NCI-H1417 treated with DMSO at 0.1 percent for 48 hours (cell line): ENCODE measurements around the gene PXYLP1.
"Not testable (repeated sequence)": the region's sequence is repeated elsewhere in the genome, so short reads cannot be mapped to it uniquely, and the experiment has no call there.

Experiments
- DNase-seq: peaks from one replicate; lab custom pipeline; 2025; lab: John Stamatoyannopoulos, UW

The PXYLP1 gene

GRCh38 chr3:141300426-141300825 is 68.8 kb downstream of the PXYLP1 start:
- not testable (repeated sequence) for DNase-seq

DNA sequence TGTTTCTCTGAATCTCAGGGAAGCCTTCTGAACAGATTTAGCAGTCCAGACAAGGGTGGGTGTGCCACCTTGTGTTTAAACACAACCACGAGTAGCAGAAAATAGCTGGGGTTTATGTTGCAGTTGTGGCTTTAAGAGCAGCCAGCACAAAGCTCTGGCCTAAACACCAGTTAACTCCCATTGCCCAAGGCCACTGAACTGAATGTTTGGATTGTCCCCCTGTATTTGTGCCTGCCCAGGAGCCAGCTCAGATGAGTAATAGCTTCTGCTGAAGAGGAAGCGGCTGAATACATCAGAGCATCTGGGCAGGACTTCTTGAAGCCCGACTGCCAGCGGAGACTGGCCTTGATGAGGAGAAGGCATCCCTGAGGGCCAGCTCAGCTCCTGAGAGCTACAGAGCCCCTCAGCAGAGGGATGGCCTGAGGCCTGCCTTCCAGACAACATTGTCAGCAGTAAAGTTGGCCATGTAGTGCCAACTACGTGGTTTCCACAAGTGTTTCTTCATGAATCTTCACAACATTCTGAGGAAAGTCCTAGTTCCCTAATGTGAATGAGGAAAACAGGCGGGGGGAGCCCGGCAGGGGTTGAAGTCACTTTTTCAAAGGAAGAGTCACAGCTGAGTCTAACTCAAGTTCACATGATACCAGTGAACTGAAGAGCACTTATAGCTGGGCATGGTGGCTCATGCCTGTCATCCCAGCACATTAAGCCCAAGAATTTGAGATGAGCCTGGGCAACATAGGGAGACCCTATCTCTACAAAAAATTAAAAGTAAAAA is 70.9 kb downstream of the PXYLP1 start:
- no peak for DNase-seq

DNA sequence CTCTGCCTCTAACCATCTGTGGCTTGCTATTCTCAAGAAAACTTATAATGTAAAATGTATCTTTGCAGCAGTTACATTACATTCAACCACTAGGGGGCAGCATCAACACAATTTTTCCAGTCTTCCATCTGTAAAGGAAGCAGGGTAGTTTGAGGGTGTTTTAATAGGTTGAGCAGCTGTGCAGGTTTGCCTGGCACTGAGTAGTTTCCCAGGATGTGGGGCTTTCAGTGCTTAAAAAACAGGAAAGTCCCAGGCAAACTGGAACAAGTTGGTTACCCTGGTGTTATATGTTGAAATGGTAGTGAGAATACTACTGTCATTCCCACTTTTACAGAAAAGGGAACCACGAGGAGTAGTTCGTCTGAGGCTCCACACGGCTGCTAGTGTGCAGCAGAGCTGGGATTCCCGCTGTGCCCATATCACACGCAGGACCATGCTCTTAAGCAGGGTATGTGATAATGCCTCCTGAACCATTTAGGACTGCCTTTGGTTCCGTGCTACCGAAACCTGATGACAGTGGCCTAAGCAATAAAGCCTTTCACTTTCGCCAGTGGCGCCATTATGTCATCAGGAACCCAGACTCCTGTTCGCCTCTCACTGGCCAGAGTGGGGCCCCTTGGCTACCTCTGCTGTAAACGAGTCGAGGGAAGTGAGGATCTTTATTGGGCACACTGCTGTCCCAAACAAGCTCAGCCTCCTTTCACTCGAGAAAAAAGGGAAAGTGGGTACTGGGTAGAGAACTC is 72.0 kb downstream of the PXYLP1 start:
- peak; percentile 40 for DNase-seq

GRCh38 chr3:141305436-141305835 is 73.8 kb downstream of the PXYLP1 start:
- DNase-seq, result no peak

DNA sequence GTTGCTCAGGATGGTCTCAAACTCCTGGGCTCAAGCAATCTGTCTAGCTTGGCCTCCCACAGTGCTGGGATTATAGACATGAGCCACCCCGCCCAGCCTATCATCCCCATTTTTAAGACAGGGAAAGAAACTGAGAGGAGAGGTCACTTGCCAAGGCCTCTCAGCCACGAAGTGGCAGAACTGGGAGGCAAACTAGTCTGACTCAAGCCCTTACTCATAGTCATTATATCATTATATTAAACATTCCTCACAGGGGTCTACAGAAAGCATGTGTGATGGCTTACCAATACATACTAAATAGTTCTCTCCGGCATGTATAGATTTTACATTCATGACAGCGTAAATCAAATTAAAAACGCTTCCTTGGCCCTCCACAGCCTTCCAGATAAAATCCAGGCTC is 74.7 kb downstream of the PXYLP1 start:
- no peak for DNase-seq

- DNase-seq, result no peak
These were observed 75.3 kb downstream of the PXYLP1 start for GRCh38 chr3:141306922-141307321.

- no peak for DNase-seq
These were observed 75.9 kb downstream of the PXYLP1 start for GRCh38 chr3:141307351-141308059.

- no peak for DNase-seq
These were observed 77.1 kb downstream of the PXYLP1 start for GRCh38 chr3:141308588-141309218.

- no peak for DNase-seq
These were observed 79.5 kb downstream of the PXYLP1 start for GRCh38 chr3:141311170-141311495.

- peak; percentile 89 for DNase-seq
These were observed 80.1 kb downstream of the PXYLP1 start for GRCh38 chr3:141311496-141312353.

GRCh38 chr3:141312354-141313092 is 80.9 kb downstream of the PXYLP1 start:
- DNase-seq, result no peak

DNA sequence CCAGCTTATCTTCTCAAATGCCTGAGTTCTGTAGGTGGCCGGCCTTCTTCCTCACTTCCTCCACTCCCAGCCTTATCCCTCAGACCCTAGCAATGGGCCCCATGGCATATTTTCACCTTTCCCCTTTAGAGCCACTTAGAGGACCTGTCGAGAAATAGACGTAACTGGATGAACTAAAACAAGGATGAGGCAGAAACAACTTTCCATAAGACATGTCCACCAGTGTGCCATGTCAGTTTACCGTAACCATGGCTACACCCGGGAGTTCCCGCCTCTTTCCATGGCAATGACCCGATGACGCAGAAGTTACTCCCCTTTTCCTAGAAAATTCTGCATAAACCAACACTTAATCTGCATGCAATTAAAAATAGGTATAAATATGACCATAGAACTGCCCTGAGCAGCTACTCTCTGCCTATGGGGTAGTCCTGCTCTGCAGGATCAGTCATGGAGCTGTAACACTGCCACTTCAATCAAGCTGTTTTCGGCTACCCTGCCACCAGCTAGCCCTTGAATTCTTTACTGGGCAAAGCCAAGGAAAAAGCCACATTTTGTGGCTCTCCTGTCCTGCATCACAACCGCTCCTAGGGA is 81.6 kb downstream of the PXYLP1 start:
- DNase-seq, result no peak

DNA sequence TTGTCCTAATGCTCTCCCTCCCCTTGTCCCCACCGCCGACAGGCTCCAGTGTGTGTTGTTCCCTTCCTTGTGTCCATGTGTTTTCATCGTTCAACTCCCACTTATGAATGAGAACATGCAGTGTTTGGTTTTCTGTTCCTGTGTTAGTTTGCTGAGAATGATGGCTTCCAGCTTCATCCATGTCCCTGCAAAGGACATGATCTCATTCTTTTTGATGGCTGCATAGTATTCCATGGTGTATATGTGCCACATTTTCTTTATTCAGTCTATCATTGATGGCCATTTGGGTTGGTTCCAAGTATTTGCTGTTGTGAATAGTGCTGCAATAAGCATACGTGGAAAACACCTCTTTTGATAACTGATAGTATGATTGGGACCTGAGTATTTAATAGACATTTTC is 82.8 kb downstream of the PXYLP1 start:
- not testable (repeated sequence) for DNase-seq

GRCh38 chr3:141316851-141317250 is 85.2 kb downstream of the PXYLP1 start:
- DNase-seq, result no peak

- no peak for DNase-seq
These were observed 88.9 kb downstream of the PXYLP1 start for GRCh38 chr3:141320399-141321108.

GRCh38 chr3:141321109-141321497 is 89.5 kb downstream of the PXYLP1 start:
- DNase-seq, result no peak

DNA sequence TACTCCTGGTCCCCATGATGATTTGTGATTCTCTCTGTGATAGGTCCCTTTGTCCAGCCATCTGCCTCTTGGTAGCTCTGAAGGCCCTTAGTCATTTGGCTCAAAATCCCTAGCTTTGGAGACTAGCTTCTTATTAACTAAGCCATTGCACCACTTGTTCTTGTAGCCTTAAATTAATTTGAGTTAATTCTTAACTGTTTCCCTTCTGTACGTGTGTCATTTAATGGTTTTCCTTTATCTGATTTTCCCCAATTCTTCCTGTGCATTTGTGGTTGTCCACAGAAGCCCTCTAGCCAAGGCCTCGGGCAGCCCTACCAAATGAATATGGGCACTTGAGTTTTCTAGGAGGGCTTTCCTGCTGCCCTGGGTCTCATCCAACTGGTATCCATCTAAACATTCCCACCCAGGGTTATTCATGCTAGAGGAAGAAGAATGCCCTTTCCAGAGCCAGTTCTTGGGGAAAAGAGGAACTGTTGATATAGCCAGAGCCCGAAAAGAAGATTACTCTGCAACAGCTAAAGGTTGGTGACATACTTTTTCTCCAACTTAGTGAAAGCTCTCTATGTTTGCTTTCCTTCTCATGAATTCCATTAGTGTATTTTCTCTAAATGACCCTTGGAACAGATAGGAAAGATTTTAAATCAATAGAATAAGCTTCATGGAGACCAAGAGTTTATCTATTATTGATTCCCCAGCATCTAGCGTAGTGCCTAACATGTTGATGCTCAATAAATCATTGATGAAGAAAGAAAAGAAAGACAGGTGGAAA is 92.5 kb downstream of the PXYLP1 start:
- no peak for DNase-seq

DNA sequence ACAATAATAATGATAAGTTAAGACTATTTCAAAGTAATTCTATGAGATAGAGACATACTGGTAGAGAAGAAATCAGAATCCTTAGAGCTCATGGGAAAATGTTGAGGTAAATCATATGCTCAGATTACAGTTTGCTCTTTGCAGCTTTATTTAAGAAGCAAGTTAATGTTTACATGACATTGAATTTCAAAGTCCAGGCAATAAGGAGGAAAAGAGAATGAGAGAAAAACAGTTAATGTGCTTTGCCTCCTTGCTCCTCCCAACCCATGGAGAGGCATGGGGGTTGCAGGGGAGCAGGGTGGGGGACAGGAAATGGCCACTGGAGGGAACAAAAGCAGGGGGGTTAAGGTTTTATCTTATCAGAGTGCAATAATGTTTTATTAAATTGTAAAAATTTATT is 94.5 kb downstream of the PXYLP1 start:
- DNase-seq, result no peak

DNA sequence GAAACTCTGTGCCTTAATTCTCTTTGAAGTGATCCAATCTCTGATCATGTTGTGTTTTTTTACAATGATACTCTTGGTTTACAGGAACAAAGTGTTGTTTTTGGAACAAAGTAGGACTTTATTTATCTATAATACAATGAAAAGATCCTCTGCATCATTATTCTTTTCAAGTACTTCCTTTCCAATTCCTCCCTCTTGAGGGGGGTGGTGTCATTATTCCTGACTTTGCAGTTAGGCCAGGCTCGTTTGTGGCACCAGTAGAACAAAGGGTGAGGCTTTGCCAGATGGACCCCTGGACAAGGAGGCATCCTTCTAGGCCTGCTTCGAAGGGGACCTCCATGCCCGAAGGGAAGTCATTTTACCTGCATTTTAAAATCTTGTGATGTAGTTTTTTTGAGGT is 95.0 kb downstream of the PXYLP1 start:
- no peak for DNase-seq
